ENCODE results near the gene HYPK. TPM values are rescaled to one million over a fixed set of nuclear protein-coding genes. Genes with fewer than 3 reads are reported as not detected.
"Not testable (repeated sequence)": the region's sequence is repeated elsewhere in the genome, so short reads cannot be mapped to it uniquely, and the experiment has no call there.

The HYPK gene
- total RNA-seq, 8 experiments from 2014 or later: 11.4 to 19.1 (median 15.9) TPM

- H3K27ac ChIP-seq; in situ Hi-C loops (cut with MboI; ENCODE audit: low pct_unique_long_range_greater_than_20kb in 2 of 9, low sequenced_read_pairs in 9 of 9, unreplicated experiment in 9 of 9); H3K4me1 ChIP-seq (replicated peaks in 1 of 2); ATAC-seq (replicated peaks in 6 of 8); H3K4me3 ChIP-seq: not testable (repeated sequence)
- 83 to 100% (median 97%) methylated on average over 1 to 5 of the region's 9 CpGs; no CpG with 5 or more reads in 1 of the 10 experiments for WGBS, 10 experiments
These were observed 30.4 kb downstream of the HYPK start for GRCh38 chr15:43830691-43831275.

- H3K27ac ChIP-seq; ATAC-seq (replicated peaks in 6 of 8); in situ Hi-C loops (cut with MboI; ENCODE audit: low pct_unique_long_range_greater_than_20kb in 2 of 9, low sequenced_read_pairs in 9 of 9, unreplicated experiment in 9 of 9); H3K4me1 ChIP-seq (replicated peaks in 1 of 2); H3K4me3 ChIP-seq: not testable (repeated sequence)
- WGBS, 10 experiments: 80 to 100% (median 96%) methylated on average over 2 to 13 of the region's 14 CpGs
These were observed 31.2 kb downstream of the HYPK start for GRCh38 chr15:43831519-43832052.

GRCh38 chr15:43832485-43832884, 32.1 kb downstream of the HYPK start:
- in situ Hi-C loops (cut with MboI; ENCODE audit: low pct_unique_long_range_greater_than_20kb in 2 of 9, low sequenced_read_pairs in 9 of 9, unreplicated experiment in 9 of 9); H3K27ac ChIP-seq; H3K4me1 ChIP-seq (replicated peaks in 1 of 2); ATAC-seq (replicated peaks in 6 of 8); H3K4me3 ChIP-seq: not testable (repeated sequence)
- WGBS, 10 experiments: 79 to 100% (median 100%) methylated on average over 1 to 4 of the region's 6 CpGs; no CpG with 5 or more reads in 1 of the 10 experiments

- Histone ChIP-seq H3K27ac (no peak overlapping the region), H3K4me3 (no peak overlapping the region), H3K4me1 (replicated peaks in 1 of 2) (no peaks in the 10 kb centered on the region)
- in situ Hi-C loops (cut with MboI; ENCODE audit: low pct_unique_long_range_greater_than_20kb in 2 of 9, low sequenced_read_pairs in 9 of 9, unreplicated experiment in 9 of 9): no loop called here
- no peak for ATAC-seq (replicated peaks in 6 of 8)
These were observed 45.0 kb downstream of the HYPK start for GRCh38 chr15:43845421-43845820.

GRCh38 chr15:43851251-43851650, 50.9 kb downstream of the HYPK start:
- no peak for ATAC-seq (replicated peaks in 6 of 8)
- in situ Hi-C loops (cut with MboI; ENCODE audit: low pct_unique_long_range_greater_than_20kb in 2 of 9, low sequenced_read_pairs in 9 of 9, unreplicated experiment in 9 of 9): no loop called here
- no peaks in the 10 kb centered on the region for H3K4me1 ChIP-seq (replicated peaks in 1 of 2)
- WGBS, 10 experiments: 93 to 100% (median 96%) methylated on average over 2 to 3 of the region's 3 CpGs
- H3K4me3 ChIP-seq: no peak overlapping the region
- H3K27ac ChIP-seq: no peak overlapping the region

- Histone ChIP-seq H3K27ac (no peak overlapping the region), H3K4me3 (no peak overlapping the region), H3K4me1 (replicated peaks in 1 of 2) (no peaks in the 10 kb centered on the region)
- ATAC-seq (replicated peaks in 6 of 8): no peak
- in situ Hi-C loops (cut with MboI; ENCODE audit: low pct_unique_long_range_greater_than_20kb in 2 of 9, low sequenced_read_pairs in 9 of 9, unreplicated experiment in 9 of 9): no loop called here
- 83 to 100% (median 100%) methylated on average over 1 to 4 of the region's 4 CpGs for WGBS, 10 experiments
These were observed 52.2 kb downstream of the HYPK start for GRCh38 chr15:43852607-43853006.

Other genes with a start within 250 kb of the HYPK start
- gene PPIP5K1, start 210.4 kb upstream of the HYPK start, total RNA-seq: 10 to 100 TPM in 7 of 8 experiments, 1 to 10 TPM in 1; 9.4 to 37.9 (median 21.0) TPM
- 10 to 100 TPM in 4 of 8 experiments, 1 to 10 TPM in 3, under 1 TPM in 1; 0.91 to 18.5 (median 9.4) TPM for gene CKMT1B, start 206.6 kb upstream of the HYPK start, total RNA-seq
- 1 to 10 TPM in 3 of 8 experiments, under 1 TPM in 5; 0.40 to 2.9 (median 0.77) TPM for gene STRC, start 181.8 kb upstream of the HYPK start, total RNA-seq
- gene CATSPER2, start 151.8 kb upstream of the HYPK start, total RNA-seq: 1 to 10 TPM; 1.5 to 7.0 (median 2.8) TPM
- 10 to 100 TPM in 1 of 8 experiments, 1 to 10 TPM in 6, under 1 TPM in 1; 0.87 to 10.0 (median 7.0) TPM for gene CKMT1A, start 106.7 kb upstream of the HYPK start, total RNA-seq
- gene PDIA3, start 54.2 kb upstream of the HYPK start, total RNA-seq: 100 to 1,000 TPM in 6 of 8 experiments, 10 to 100 TPM in 2; 80.9 to 286 (median 146) TPM
- gene ELL3, start 23.6 kb upstream of the HYPK start, total RNA-seq: 1 to 10 TPM in 6 of 8 experiments, under 1 TPM in 2; 0.60 to 4.2 (median 1.6) TPM
- gene SERF2, start 8.3 kb upstream of the HYPK start, total RNA-seq: 1,000 to 10,000 TPM in 1 of 8 experiments, 100 to 1,000 TPM in 7; 596 to 1,776 (median 768) TPM
- gene SERINC4, start 379 bp upstream of the HYPK start, total RNA-seq: 1 to 10 TPM in 4 of 8 experiments, under 1 TPM in 4; 0.63 to 2.2 (median 1.0) TPM
- 10 to 100 TPM; 25.4 to 55.9 (median 37.1) TPM for gene MFAP1, start 24.1 kb downstream of the HYPK start, total RNA-seq
- 10 to 100 TPM in 3 of 8 experiments, 1 to 10 TPM in 4, under 1 TPM in 1; 0.46 to 19.7 (median 3.0) TPM for gene WDR76, start 26.4 kb downstream of the HYPK start, total RNA-seq